Ascending aorta (tissue), 2 donors: Measurements from ENCODE around the gene UACA. TPM values are rescaled to one million over a fixed set of nuclear protein-coding genes. Genes with fewer than 3 reads are reported as not detected.
A peak's percentile ranks its signal among the peaks of the same experiment; 100 is the strongest.

Source experiments
- DNase-seq, 2 donors: peaks; one replicate each; pipeline ENCODE4 v3.0.0-alpha.2; 2019; ENCODE audit warnings: low spot score in 2 of 2
- H3K27ac ChIP-seq, 2 donors: fragments of 200-600 bp; sonication (generic); one replicate each; pipeline ENCODE4 v1.5.1; 2016 to 2017; ENCODE audit warnings: mild to moderate bottlenecking in 1 of 2
- H3K27me3 ChIP-seq: fragments of 200-600 bp; sonication (generic); one replicate; pipeline ENCODE4 v1.5.1; 2017
- H3K36me3 ChIP-seq, 2 donors: fragments of 200-600 bp; sonication (generic); one replicate each; pipeline ENCODE4 v1.5.1; 2016
- H3K4me1 ChIP-seq, 2 donors: fragments of 200-600 bp; sonication (generic); one replicate each; pipeline ENCODE4 v1.5.1; 2016 to 2017; ENCODE audit warnings: mild to moderate bottlenecking in 1 of 2
- H3K4me3 ChIP-seq, 2 donors: fragments of 200-600 bp; sonication (generic); one replicate each; pipeline ENCODE4 v1.5.1; 2016 to 2017; ENCODE audit warnings: mild to moderate bottlenecking in 1 of 2
- H3K9me3 ChIP-seq, 2 donors: fragments of 200-600 bp; sonication (generic); one replicate each; pipeline ENCODE4 v1.5.1; 2016
- intact Hi-C: fragments of 100-400 bp; cut with DNase I; formaldehyde crosslinking; loops from one replicate; pipeline ENCODE4 v1.15.1; 2023
- total RNA-seq: library from RNA; depleted of rRNA; stranded (reverse); fragments of >200 nt; gene quantifications from one replicate; pipeline ENCODE4 v1.1.0, GENCODE V29; 2016
- TF ChIP-seq, protein P1 (sequence below), 3 experiments: fragments of 200-600 bp in 2 of 3; fragments of 450-650 bp in 1 of 3; sonication (generic) in 2 of 3; IDR thresholded peaks; one replicate each; pipeline ENCODE4 v1.5.1; 2016 to 2019; ENCODE audit warnings: antibody characterized with exemption in 3 of 3, mild to moderate bottlenecking in 1 of 3, moderate library complexity in 1 of 3

The UACA gene
- total RNA-seq, 1 donor from 2014 or later: 34.0 TPM

GRCh38 chr15:70729164-70729563 is 34.2 kb downstream of the UACA start:
- TF ChIP-seq, protein P1, sequence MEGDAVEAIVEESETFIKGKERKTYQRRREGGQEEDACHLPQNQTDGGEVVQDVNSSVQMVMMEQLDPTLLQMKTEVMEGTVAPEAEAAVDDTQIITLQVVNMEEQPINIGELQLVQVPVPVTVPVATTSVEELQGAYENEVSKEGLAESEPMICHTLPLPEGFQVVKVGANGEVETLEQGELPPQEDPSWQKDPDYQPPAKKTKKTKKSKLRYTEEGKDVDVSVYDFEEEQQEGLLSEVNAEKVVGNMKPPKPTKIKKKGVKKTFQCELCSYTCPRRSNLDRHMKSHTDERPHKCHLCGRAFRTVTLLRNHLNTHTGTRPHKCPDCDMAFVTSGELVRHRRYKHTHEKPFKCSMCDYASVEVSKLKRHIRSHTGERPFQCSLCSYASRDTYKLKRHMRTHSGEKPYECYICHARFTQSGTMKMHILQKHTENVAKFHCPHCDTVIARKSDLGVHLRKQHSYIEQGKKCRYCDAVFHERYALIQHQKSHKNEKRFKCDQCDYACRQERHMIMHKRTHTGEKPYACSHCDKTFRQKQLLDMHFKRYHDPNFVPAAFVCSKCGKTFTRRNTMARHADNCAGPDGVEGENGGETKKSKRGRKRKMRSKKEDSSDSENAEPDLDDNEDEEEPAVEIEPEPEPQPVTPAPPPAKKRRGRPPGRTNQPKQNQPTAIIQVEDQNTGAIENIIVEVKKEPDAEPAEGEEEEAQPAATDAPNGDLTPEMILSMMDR (IDR thresholded peaks at IDR 0.05): no peak
- H3K36me3 ChIP-seq: no peaks in the 10 kb centered on the region
- H3K27ac ChIP-seq: no peak overlapping the region
- no peaks in the 10 kb centered on the region for H3K9me3 ChIP-seq
- peaks cover 0 to 5% of the 10 kb centered on the region in 2 donors for H3K4me1 ChIP-seq
- DNase-seq: no peak
- no peak overlapping the region for H3K4me3 ChIP-seq
- intact Hi-C loops: no loop called here
- no peaks in the 10 kb centered on the region for H3K27me3 ChIP-seq

GRCh38 chr15:70726753-70727152 is 36.6 kb downstream of the UACA start:
- DNase-seq: no peak
- peak overlapping the region in 1 of 2 donors; percentile 8 for H3K27ac ChIP-seq
- TF ChIP-seq, protein P1 (IDR thresholded peaks at IDR 0.05): no peak
- H3K27me3 ChIP-seq: no peaks in the 10 kb centered on the region
- no peaks in the 10 kb centered on the region for H3K36me3 ChIP-seq
- intact Hi-C loops: no loop called here
- H3K9me3 ChIP-seq: no peaks in the 10 kb centered on the region
- no peak overlapping the region for H3K4me3 ChIP-seq
- peaks cover 0 to 9% of the 10 kb centered on the region in 2 donors for H3K4me1 ChIP-seq

- intact Hi-C loops: no loop called here
- H3K4me1 ChIP-seq: peaks cover 0 to 9% of the 10 kb centered on the region in 2 donors
- TF ChIP-seq, protein P1 (IDR thresholded peaks at IDR 0.05): no peak
Observed at GRCh38 chr15:70723927-70724326, 39.4 kb downstream of the UACA start.

GRCh38 chr15:70723122-70723422 is 40.3 kb downstream of the UACA start:
- Histone ChIP-seq H3K4me1 (peaks cover 0 to 13% of the 10 kb centered on the region in 2 donors), H3K4me3 (no peak overlapping the region), H3K27me3 (no peaks in the 10 kb centered on the region), H3K9me3 (no peaks in the 10 kb centered on the region), H3K27ac (no peak overlapping the region), H3K36me3 (no peaks in the 10 kb centered on the region)
- TF ChIP-seq, protein P1 (IDR thresholded peaks at IDR 0.05): no peak
- intact Hi-C loops: no loop called here
- no peak for DNase-seq

More at GRCh38 chr15:70723927-70724326, 39.4 kb downstream of the UACA start:
- no peaks in the 10 kb centered on the region for H3K27me3 ChIP-seq
- no peak for DNase-seq
- no peaks in the 10 kb centered on the region for H3K36me3 ChIP-seq
- no peak overlapping the region for H3K27ac ChIP-seq
- H3K9me3 ChIP-seq: no peaks in the 10 kb centered on the region
- no peak overlapping the region for H3K4me3 ChIP-seq

DNA sequence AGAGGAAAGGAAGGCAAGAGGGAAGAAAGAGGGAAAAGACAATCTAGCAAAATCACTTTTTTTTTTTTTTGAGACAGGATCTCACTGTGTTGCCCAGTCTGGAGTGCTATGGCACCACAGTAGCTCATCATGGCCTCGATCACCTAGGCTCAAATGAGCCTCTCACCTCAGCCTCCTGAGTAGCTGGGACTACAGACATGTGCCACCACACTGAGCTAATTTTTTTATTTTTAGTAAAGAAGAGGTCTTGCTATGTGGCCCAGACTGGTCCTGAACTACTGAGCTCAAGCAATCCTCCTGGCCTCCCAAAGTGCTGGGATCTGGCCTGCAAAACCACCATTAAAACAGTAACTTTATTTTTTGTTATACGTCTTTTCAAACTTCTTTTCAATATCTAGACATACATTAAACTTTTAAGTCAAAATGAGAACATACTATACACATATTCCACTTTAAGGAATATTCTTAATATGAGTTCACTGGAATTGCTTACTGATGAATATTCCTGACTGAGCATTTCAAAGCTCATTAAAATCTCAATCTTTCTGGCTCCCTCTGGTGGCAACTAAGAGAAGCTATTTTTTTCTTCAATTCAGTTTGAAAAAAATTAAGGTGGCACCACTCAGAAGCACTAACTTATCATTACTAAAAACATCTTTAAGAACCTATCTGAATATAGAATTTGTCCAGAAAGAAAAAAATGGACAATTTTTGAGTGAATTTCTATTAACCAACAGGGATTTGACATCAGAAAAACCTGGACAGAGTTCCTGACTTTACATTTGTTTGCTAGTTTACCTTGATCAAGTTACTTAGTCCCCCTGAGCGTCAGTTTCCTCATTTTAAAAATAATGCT is 40.9 kb downstream of the UACA start:
- no peak overlapping the region for H3K4me3 ChIP-seq
- intact Hi-C loops: no loop called here
- H3K36me3 ChIP-seq: no peaks in the 10 kb centered on the region
- peaks cover 0 to 15% of the 10 kb centered on the region in 2 donors for H3K4me1 ChIP-seq
- H3K27me3 ChIP-seq: no peaks in the 10 kb centered on the region
- no peak for DNase-seq
- H3K27ac ChIP-seq: peak overlapping the region in 1 of 2 donors; percentile 31
- TF ChIP-seq, protein P1 (IDR thresholded peaks at IDR 0.05): peak; percentile 51 to 77 (median 69)
- no peaks in the 10 kb centered on the region for H3K9me3 ChIP-seq
